HG03108 (cell line): Measurements from ENCODE around the gene EDN2.

Experiments used
- ATAC-seq: cut with Tn5 transposase; IDR thresholded peaks from one replicate; pipeline ENCODE4 v1.9.1; 2021; ENCODE audit warnings: moderate library complexity; ENCODE audit not compliant: unreplicated experiment

Gene EDN2

GRCh38 chr1:41518471-41518870 lies 34.0 kb upstream of the EDN2 start:
- ATAC-seq, result no peak

GRCh38 chr1:41517062-41517438 lies 32.6 kb upstream of the EDN2 start:
- no peak for ATAC-seq

DNA sequence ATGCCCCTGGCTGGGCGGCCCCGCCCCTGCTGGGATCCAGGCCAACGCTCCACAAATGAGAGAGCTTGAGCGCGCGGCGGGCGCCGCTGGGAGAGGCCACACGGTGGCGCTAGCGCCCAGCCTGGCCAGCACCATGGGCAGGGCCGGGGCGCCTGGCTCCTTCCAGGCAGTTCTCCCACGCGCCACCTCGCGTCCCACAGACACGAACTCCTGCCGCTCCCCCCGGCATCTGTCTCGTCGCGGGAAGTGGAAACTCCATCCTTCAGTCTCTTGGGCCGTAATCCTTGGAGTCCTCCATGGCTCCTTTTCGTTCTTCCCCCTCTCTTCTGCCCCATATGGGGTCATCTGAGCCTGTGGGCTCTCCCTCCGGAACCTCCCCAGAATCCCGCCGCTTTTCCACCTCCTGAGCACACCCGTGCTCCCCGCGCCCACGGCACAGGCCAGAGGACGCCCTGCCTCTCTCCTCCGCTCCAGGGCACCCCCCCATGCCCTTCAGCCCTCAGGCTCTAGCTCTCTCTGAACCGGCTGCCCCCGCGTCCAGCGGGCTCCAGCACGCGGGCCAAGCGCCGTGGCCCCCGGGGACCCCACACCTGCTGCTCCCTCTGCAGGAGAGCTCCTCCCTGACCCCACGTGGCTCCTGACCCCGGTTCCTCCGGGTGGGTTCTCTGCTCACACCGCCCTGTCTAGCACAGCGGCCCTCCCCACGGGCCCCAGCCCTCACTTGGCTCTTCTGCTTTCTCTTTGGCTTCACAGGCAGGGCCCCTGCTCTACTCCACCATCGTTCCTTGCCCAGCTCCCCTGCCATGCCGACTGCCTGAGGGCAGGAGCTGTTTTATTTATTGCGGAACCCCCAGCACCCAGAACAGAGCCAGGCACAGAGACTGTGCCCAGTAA lies 31.9 kb upstream of the EDN2 start:
- peak; percentile 84 for ATAC-seq

DNA sequence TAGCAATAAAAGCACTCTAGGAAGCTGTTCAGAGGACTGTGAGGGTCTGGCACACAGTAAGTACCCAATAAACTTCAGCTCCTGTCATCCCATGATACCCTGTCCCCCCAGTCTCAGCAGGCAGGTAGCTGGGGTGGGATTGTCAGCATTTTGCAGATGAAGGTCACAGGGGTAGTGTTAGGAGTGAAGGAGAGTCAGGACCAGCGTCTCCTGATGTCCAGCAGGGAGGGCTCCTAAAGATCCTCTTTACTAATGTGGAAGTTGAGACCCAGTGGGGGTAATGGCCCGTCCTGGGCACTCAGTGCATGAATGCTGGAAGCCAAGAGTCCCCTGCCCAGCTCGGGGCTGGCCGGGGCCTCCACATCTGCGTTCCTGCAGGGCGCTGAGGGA lies 31.3 kb upstream of the EDN2 start:
- ATAC-seq, result no peak

DNA sequence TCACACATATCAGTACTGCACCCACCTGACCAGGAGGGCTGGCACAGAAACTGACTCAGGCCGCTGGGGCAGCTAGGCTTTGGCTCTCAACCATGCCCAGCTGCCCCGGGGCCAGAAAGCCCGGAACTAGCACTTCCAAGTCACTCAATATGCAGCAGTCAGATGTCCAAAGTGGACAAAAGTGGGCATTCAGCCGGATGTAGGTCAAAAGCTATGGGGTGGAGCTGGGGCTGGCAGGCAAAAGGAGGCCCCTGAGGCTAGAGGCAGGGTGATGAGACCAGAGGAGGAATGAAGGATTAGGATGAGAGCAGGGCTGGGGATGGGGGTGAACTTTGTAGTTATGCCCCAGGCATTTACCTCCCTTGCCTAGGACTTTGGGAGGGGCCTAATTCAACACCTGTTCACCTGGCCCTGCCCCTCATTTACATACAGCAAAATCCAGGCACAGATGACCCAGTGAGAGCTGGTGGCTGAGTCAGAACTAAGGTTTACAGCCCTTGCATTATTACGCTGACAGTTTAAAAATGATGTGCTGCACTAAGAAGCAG lies 30.7 kb upstream of the EDN2 start:
- no peak for ATAC-seq

GRCh38 chr1:41514381-41514780 lies 29.9 kb upstream of the EDN2 start:
- no peak for ATAC-seq

- ATAC-seq, result no peak
Measured at GRCh38 chr1:41513383-41513735, 28.9 kb upstream of the EDN2 start.

DNA sequence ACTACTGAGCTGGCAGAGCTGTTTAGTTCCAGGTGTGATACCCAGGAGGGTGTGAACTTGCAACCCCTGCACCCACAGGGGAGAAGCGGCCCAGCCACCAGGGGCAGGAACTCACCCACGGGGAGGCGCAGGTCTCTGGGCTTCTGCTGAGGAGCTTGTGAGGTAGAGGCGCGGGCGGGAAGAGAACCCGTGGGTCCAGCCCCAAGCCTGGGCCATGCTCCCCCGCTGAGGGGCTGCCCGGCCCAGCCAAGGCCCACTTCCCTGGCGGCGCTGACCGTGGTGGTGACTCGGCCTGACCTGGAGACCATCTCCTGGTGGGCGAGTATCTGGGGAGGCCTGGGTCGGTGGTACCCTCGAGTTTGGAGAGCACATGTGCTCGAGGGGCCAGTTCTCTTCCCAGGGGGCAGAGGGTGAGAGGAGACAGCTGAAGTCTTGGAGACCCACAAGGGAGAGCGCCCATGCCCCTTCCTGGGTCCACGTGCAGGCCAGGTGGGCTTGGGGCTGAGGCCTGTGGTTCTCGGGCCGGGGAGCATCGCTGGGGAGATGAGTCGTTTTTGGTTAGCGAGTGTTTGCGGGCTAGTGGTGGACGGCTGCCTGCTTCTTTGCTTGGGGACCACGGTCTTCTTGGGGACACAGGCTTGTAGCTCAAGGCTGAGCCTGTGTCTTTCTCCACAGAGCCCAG lies 28.4 kb upstream of the EDN2 start:
- no peak for ATAC-seq

- ATAC-seq, result no peak
Measured at GRCh38 chr1:41511239-41511540, 26.7 kb upstream of the EDN2 start.

DNA sequence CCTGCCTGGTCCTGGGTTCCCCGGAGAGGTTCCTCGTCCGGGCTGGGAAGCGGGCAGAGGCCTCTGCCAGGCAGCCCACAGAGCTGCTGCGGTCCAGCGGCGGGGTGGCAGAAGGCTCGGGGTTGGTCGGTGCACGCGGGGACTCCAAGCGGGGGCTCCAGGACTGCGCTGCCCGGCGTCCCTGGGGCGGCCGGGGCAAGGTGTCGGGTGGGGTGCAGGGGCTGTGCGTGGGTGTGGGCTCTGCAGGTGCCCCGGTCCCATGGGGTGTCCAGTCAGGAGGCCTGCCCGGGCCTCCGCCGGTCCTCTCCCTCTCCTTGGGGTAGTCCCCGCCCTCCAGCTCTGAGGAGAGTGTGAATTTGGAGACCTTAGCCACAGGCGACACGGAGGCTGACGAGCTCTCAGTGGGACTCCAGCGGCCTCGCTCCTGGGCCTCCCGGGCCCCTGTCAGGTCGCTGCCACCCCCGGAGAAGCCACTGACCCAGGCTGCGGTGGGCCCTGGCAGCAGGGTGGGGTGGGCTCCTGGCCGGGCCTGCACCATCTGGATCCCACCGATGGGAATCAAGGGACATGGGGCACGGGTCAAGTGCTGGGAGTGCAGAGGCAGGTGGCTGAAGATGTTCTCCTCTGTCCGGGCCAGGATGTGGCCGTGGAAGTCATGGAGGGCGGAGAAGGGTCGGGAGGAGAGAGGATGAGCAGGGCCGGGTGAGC lies 26.2 kb upstream of the EDN2 start:
- no peak for ATAC-seq

- ATAC-seq, result peak; percentile 49
Measured at GRCh38 chr1:41509270-41509671, 24.8 kb upstream of the EDN2 start.

DNA sequence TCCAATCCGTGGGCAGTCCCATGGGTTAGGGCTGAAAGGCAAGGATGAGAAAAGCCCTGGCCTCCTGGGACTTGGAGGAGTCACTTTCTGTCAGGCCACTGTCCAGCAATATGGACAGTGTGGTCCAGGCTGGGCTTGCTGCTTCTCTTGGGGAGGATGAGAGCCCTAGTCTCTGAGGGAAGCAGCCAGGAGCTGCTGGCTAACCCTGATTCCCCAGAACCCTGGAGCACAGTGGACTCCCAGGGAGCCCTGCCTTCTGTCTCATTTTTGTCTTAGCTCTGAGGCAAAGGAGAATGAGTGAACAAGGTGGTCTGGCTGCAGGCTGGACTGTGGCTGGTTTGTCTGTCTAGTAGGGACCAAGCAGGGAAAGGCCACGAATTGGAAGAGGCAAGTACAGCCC lies 23.8 kb upstream of the EDN2 start:
- ATAC-seq, result no peak

DNA sequence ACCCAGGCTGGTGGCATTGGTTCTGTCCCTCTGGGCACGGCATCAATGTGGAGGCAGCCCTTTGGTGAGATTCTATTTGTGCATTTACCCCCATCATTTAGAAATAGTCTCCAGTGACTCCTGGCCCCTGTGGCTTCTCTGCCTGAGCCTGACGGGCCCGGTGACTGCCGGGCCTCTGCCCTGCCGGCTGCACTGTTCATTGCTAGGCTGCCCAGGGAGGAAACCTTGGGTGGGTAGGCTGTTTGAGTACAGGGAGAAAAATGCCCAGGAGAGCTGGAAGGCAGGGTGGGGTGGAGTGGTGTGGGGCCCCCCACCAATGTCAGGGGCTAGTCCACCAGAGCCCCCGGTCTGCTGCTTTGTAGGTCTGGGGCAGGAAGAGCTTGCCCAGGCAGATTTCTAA lies 23.4 kb upstream of the EDN2 start:
- ATAC-seq, result no peak

- ATAC-seq, result no peak
Measured at GRCh38 chr1:41507110-41507720, 22.7 kb upstream of the EDN2 start.

- no peak for ATAC-seq
Measured at GRCh38 chr1:41504114-41505035, 19.9 kb upstream of the EDN2 start.

DNA sequence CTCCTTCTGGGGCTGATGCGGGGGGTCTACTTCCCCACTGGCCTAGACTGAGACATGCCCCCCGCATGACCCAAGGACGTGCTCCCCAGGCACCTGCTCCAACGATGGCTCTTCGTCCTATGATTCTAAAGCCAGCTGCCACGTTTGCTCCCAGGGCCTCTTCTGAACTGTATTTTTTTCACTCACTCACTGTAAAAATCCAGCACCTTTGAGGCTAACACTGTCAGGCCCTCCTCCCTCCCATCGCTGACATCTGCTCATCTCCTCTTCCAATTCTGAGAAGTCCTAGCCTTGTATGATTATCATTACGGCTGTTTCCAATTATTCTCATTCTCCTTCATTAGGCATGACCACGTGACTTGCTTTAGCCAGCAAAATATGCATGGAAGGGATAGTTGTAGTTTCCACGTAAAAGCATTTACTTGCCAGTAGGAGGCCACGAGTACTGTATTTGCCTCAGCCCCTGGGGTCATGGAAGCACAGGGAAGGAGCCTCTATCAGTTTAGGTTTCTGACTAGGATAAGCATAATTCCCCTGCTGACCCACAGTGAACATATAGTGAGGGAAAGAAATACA lies 19.1 kb upstream of the EDN2 start:
- ATAC-seq, result no peak

DNA sequence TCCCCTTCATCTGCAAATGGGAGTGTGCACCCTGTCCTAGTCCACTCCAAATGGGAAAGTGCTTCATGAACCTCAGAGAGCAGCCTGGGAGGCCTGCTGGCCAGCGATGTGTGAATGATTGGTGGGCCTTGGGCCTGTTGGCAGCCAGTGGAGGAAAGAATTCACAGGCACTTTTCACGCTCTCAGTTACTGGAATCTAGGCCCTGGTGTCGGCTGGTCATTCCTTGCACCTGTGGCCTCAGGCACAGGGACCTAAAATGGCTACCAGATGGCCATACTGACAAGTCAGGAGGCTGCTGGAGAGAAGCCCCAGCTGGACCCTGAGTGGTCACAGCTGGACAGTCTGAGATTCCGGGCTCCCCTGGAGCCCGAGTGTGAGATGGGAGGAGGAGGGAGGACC lies 18.4 kb upstream of the EDN2 start:
- ATAC-seq, result no peak

GRCh38 chr1:41501581-41501980 lies 17.1 kb upstream of the EDN2 start:
- no peak for ATAC-seq

DNA sequence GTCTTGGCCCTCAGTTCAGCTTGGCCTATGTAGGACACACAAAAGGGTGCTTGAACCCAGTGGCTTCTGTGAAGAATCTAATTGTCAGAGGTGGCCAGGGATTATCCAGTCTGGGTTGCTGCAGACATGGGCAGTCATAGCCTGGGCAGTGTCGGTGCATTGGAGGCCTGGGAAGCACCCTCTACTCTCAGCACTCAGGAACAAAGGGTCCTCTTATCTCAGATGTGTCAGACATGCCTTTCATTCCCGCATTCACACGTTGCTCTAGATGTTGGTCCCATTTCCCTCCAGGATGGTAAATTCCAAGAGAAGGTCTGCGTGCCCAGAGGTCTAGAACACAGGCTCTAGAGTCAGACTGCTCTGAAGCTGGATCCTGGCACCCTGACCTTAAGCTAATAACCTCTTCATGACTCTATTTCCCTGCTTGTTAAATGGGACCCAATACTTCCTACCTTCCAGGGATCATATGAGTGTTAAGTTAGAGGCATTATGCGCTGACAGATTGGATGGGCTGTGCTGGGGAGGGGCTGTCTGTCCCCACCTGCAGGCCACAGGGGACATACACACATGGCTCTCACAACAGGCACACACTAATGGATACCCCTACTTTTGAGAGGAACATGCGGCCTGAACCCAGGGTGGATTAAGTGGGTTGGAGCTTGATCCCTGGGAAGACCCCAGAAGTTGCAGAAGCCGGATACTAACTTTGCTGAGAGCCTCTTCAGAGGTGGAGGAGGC lies 16.5 kb upstream of the EDN2 start:
- ATAC-seq, result no peak
